Activated CD8-positive, alpha-beta T cell treated with anti-CD3 and anti-CD28 coated beads, Interleukin-2, amount 10 ng/mL, durations not matched to agents 7 days and 5 days (primary cell): ENCODE measurements around the gene TRAK1. TPM values are rescaled to one million over a fixed set of nuclear protein-coding genes. Genes with fewer than 3 reads are reported as not detected.

ENCODE experiments used
- ATAC-seq: fragments of 150-1000 bp; cut with Tn5 transposase; one replicate; pipeline ENCODE4 v1.10.0; 2021; ENCODE audit warnings: moderate library complexity
- CTCF ChIA-PET: fragments of 350-600 bp; sonication (Branson Sonifier 250); formaldehyde crosslinking; loops from one replicate; lab custom pipeline; 2021; ENCODE audit warnings: antibody characterized with exemption; lab: Charles Lee
- POLR2A ChIA-PET: fragments of 350-600 bp; sonication (Branson Sonifier 250); formaldehyde crosslinking; loops from one replicate; lab custom pipeline; 2021; ENCODE audit warnings: antibody characterized with exemption; lab: Charles Lee
- DNase-seq: peaks from one replicate; pipeline ENCODE4 v3.0.0-alpha.2; 2020
- H3K27ac Mint-ChIP-seq: one replicate; pipeline ENCODE4 v1.8.0; 2021; ENCODE audit warnings: mild to moderate bottlenecking, mixed read lengths
- H3K27me3 Mint-ChIP-seq: one replicate; pipeline ENCODE4 v1.8.0; 2021; ENCODE audit warnings: low read depth, mixed read lengths
- H3K36me3 Mint-ChIP-seq: one replicate; pipeline ENCODE4 v1.8.0; 2021; ENCODE audit warnings: low read depth, mixed read lengths
- H3K4me1 Mint-ChIP-seq: one replicate; pipeline ENCODE4 v1.8.0; 2021; ENCODE audit warnings: low read depth, mixed read lengths
- H3K4me3 Mint-ChIP-seq: one replicate; pipeline ENCODE4 v1.8.0; 2021; ENCODE audit warnings: mild to moderate bottlenecking, mixed read lengths
- H3K9me3 Mint-ChIP-seq: one replicate; pipeline ENCODE4 v1.8.0; 2022; ENCODE audit warnings: mixed read lengths; ENCODE audit not compliant: insufficient read depth
- total RNA-seq, 2 experiments: library from RNA; stranded (reverse); gene quantifications; one replicate each; pipeline ENCODE4 v1.2.3, GENCODE V29; 2021

TRAK1 gene
- total RNA-seq, 2 experiments from 2014 or later, result 28.6 to 28.7 TPM

GRCh38 chr3:42088803-42089530, 2.2 kb upstream of the TRAK1 start:
- Mint-ChIP-seq H3K36me3 (peaks cover 32% of the 10 kb centered on the region), H3K9me3 (peaks cover 5% of the 10 kb centered on the region), H3K27ac (no peak overlapping the region), H3K4me3 (no peak overlapping the region), H3K27me3 (no peaks in the 10 kb centered on the region), H3K4me1 (peaks cover 39% of the 10 kb centered on the region)
- POLR2A ChIA-PET, result no interaction called here
- CTCF ChIA-PET, result interaction anchor here (1.3 kb wide), 1 partner anchor 10 kb away, joined by 3 read pairs; no protein-coding TSS in a partner anchor
- DNase-seq, result no peak
- no peak for ATAC-seq

GRCh38 chr3:42092006-42092405, 849 bp downstream of the TRAK1 start:
- no peak for ATAC-seq

GRCh38 chr3:42094128-42094527, 3.0 kb downstream of the TRAK1 start:
- POLR2A ChIA-PET, result interaction anchor here (0.6 to 1.8 kb wide), 2 partner anchors 79 to 150 kb away, joined by 3 to 6 read pairs; no protein-coding TSS in a partner anchor
- CTCF ChIA-PET, result interaction anchor here (1.4 kb wide), 2 partner anchors 78 to 97 kb away, joined by 3 to 4 read pairs; no protein-coding TSS in a partner anchor
- Mint-ChIP-seq H3K36me3 (peaks cover 32% of the 10 kb centered on the region), H3K4me1 (peaks cover 31% of the 10 kb centered on the region), H3K27me3 (no peaks in the 10 kb centered on the region), H3K4me3 (no peak overlapping the region), H3K9me3 (peaks cover 5% of the 10 kb centered on the region), H3K27ac (no peak overlapping the region)
- DNase-seq (no peak), ATAC-seq (no peak)

More at GRCh38 chr3:42092006-42092405, 849 bp downstream of the TRAK1 start:
- CTCF ChIA-PET, result interaction anchor here (1.1 kb wide), 1 partner anchor 9 kb away, joined by 3 read pairs; no protein-coding TSS in a partner anchor
- no peak for DNase-seq
- Mint-ChIP-seq H3K4me1 (peaks cover 31% of the 10 kb centered on the region), H3K4me3 (no peak overlapping the region), H3K27ac (peak overlapping the region; percentile 67), H3K9me3 (peaks cover 5% of the 10 kb centered on the region), H3K27me3 (no peaks in the 10 kb centered on the region), H3K36me3 (peaks cover 32% of the 10 kb centered on the region)
- POLR2A ChIA-PET, result interaction anchor here (0.7 kb wide), 1 partner anchor 11 kb away, joined by 3 read pairs; no protein-coding TSS in a partner anchor

GRCh38 chr3:42094691-42095391, 3.7 kb downstream of the TRAK1 start:
- Mint-ChIP-seq H3K36me3 (peaks cover 26% of the 10 kb centered on the region), H3K27me3 (no peaks in the 10 kb centered on the region), H3K27ac (no peak overlapping the region), H3K4me1 (peaks cover 28% of the 10 kb centered on the region), H3K4me3 (no peak overlapping the region), H3K9me3 (peaks cover 5% of the 10 kb centered on the region)
- DNase-seq, result no peak
- ChIA-PET CTCF (interaction anchor here (1.4 to 1.6 kb wide), 2 partner anchors 79 to 195 kb away, joined by 3 read pairs; no protein-coding TSS in a partner anchor), POLR2A (interaction anchor here (1.8 kb wide), 1 partner anchor 80 kb away, joined by 6 read pairs; no protein-coding TSS in a partner anchor)
- no peak for ATAC-seq

GRCh38 chr3:42095540-42095939, 4.4 kb downstream of the TRAK1 start:
- ChIA-PET POLR2A (no interaction called here), CTCF (interaction anchor here (1.6 kb wide), 1 partner anchor 196 kb away, joined by 3 read pairs; no protein-coding TSS in a partner anchor)
- Mint-ChIP-seq H3K27ac (no peak overlapping the region), H3K4me1 (peaks cover 24% of the 10 kb centered on the region), H3K9me3 (peaks cover 5% of the 10 kb centered on the region), H3K36me3 (peaks cover 20% of the 10 kb centered on the region), H3K27me3 (no peaks in the 10 kb centered on the region), H3K4me3 (no peak overlapping the region)
- DNase-seq (no peak), ATAC-seq (no peak)

GRCh38 chr3:42096796-42097565, 5.8 kb downstream of the TRAK1 start:
- no peak for DNase-seq
- ATAC-seq, result no peak
- Mint-ChIP-seq H3K27me3 (no peaks in the 10 kb centered on the region), H3K9me3 (peaks cover 3% of the 10 kb centered on the region), H3K36me3 (peaks cover 5% of the 10 kb centered on the region), H3K4me1 (peaks cover 12% of the 10 kb centered on the region), H3K27ac (no peak overlapping the region), H3K4me3 (no peak overlapping the region)
- ChIA-PET CTCF (no interaction called here), POLR2A (no interaction called here)

- no peak for ATAC-seq
- DNase-seq, result no peak
- no peak overlapping the region for H3K27ac Mint-ChIP-seq
- peaks cover 12% of the 10 kb centered on the region for H3K4me1 Mint-ChIP-seq
- H3K27me3 Mint-ChIP-seq, result no peaks in the 10 kb centered on the region
- ChIA-PET POLR2A (no interaction called here), CTCF (interaction anchor here (2.1 kb wide), 1 partner anchor 82 kb away, joined by 10 read pairs; no protein-coding TSS in a partner anchor)
- H3K36me3 Mint-ChIP-seq, result no peaks in the 10 kb centered on the region
- H3K9me3 Mint-ChIP-seq, result no peaks in the 10 kb centered on the region
- H3K4me3 Mint-ChIP-seq, result no peak overlapping the region
Observed at GRCh38 chr3:42097566-42097946, 6.4 kb downstream of the TRAK1 start.

- no peak for DNase-seq
- peaks cover 16% of the 10 kb centered on the region for H3K4me1 Mint-ChIP-seq
- POLR2A ChIA-PET, result no interaction called here
Observed at GRCh38 chr3:42098171-42098570, 7.0 kb downstream of the TRAK1 start.

GRCh38 chr3:42099020-42099765, 8.0 kb downstream of the TRAK1 start:
- DNase-seq (no peak), ATAC-seq (no peak)
- ChIA-PET CTCF (interaction anchor here (0.7 to 4.5 kb wide), 36 partner anchors 8 to 1517 kb away, joined by 3 to 30 read pairs (median 4); partner anchors contain the start of gene TRAK1), POLR2A (no interaction called here)
- Mint-ChIP-seq H3K27me3 (no peaks in the 10 kb centered on the region), H3K4me1 (peaks cover 13% of the 10 kb centered on the region), H3K9me3 (no peaks in the 10 kb centered on the region), H3K4me3 (no peak overlapping the region), H3K36me3 (peaks cover 4% of the 10 kb centered on the region), H3K27ac (no peak overlapping the region)

More at GRCh38 chr3:42098171-42098570, 7.0 kb downstream of the TRAK1 start:
- CTCF ChIA-PET, result interaction anchor here (0.9 to 2.1 kb wide), 3 partner anchors 74 to 203 kb away, joined by 3 to 10 read pairs (median 4); no protein-coding TSS in a partner anchor
- no peaks in the 10 kb centered on the region for H3K9me3 Mint-ChIP-seq
- no peaks in the 10 kb centered on the region for H3K27me3 Mint-ChIP-seq
- no peak for ATAC-seq
- no peak overlapping the region for H3K4me3 Mint-ChIP-seq
- H3K27ac Mint-ChIP-seq, result no peak overlapping the region
- H3K36me3 Mint-ChIP-seq, result no peaks in the 10 kb centered on the region

GRCh38 chr3:42101048-42101447, 9.9 kb downstream of the TRAK1 start:
- Mint-ChIP-seq H3K4me1 (peaks cover 13% of the 10 kb centered on the region), H3K36me3 (peaks cover 8% of the 10 kb centered on the region), H3K9me3 (no peaks in the 10 kb centered on the region), H3K27ac (no peak overlapping the region), H3K27me3 (no peaks in the 10 kb centered on the region), H3K4me3 (no peak overlapping the region)
- CTCF ChIA-PET, result interaction anchor here (1.0 to 4.5 kb wide), 9 partner anchors 9 to 139 kb away, joined by 3 to 30 read pairs (median 4); partner anchors contain the start of gene ULK4
- POLR2A ChIA-PET, result no interaction called here
- ATAC-seq, result no peak
- DNase-seq, result no peak
